Measurements from ENCODE around the gene GSTM1.

Gene GSTM1

DNA sequence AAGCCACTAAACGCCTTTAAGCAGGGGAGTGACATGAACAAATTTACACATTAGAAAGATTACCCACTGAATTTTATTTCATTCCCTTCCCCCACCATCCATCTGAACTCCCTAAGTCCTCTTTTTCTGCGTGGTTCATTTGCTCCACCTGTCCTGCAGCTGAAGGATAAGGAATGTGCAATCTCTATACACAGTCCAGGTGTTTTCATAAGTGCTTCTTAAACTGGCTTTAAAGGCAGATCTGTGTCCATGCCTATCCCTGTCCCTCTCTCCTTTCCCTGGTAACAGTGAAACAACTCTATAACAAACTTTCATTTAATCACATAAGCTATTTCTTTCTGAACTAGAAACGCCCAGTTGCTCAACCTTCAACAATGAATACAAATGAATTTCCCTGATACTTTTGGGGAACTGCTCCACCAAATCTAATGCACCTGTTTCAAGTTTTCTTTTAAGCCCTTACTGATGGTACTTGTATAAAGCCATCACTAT is 44.8 kb downstream of the GSTM1 start:
- DNase-seq: no peak

DNA sequence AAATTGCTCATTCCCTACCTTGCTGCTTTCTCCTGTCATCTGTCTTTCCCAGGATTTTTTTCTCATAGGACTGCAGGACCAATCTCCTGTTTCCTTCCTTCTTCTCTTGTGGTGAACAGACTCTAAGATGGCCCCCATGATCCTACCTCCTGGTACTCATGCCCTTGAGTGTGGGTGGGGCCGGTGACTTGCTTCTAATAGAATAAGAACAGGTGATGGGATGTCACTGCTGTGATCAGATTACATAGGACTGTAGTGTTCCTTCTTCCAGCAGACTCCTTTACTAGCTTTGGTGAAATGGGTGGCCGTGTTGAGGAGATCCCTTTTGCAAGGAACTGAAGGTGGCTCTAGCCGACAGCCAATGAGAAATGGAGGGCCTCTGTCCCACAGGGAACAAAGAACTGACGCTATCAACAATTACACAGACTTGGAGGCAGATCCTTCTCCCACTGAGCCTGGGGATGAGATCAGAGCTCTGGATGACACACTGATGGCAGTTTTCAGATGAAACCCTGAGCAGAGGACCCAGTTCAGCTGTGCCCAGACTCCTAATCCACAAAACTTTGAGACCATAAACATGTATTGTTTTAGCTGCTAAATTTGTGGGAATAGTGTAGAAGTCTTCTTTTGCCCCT is 45.7 kb downstream of the GSTM1 start:
- DNase-seq: no peak

- peak; percentile 74 for DNase-seq
These were observed 52.4 kb downstream of the GSTM1 start for GRCh38 chr1:109739738-109740614.

DNA sequence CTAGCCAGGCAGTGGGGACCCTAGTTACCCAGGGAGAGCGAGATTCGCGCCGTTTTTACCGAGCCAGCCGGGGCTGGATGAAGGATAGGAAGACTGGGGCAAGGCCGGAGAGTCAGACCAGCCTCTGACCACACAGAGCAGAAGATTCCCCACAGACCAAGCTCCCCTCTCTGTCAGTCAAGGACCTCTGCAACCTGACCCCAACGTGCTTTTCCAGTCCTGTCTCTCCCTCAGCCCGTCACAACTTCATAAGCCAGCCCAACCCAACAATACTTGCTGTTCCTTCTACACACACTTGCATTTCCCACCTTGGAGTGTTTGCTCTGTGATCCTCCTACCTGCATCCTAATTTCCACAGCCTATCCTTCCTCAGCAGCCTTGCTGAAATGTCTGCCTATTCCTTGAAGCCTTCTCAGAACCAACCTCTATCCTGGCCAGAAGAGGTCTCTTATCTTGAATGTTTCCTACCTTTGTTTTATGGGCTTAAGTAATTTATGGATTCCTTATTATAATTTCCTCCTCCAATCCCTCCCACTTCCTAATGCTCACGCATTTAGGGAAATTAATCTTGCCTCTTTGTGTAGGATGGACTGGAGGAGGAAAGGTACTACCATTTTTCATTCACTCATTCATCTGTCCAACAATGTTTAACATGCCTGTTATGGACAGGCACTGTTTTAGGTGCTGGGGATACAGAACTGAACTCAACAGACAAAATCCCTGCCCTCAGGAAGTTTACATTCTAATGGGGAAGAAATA is 53.2 kb downstream of the GSTM1 start, which contains the start of gene GSTM3:
Gene GSTM3, minus strand, starts transcription at position 424 of the 759 bp plus-strand sequence. CDS start 751 bp downstream, outside the sequence.
- DNase-seq: no peak
